H9 (cell line): ENCODE results near the gene SMIM14. TPM values are rescaled to one million over a fixed set of nuclear protein-coding genes. Genes with fewer than 3 reads are reported as not detected.

ENCODE experiments used
- DNase-seq: peaks from one replicate; pipeline ENCODE4 v3.0.0-alpha.2; 2017
- H2AFZ ChIP-seq: one replicate; pipeline ENCODE4 v1.6.1; 2013; ENCODE audit warnings: mild to moderate bottlenecking, low read length, control low read depth, moderate library complexity
- H2AK5ac ChIP-seq: 2 replicates; pipeline ENCODE4 v1.6.1; 2013; ENCODE audit warnings: low read length, control low read depth, mixed read lengths; ENCODE audit not compliant: insufficient read length
- H2BK120ac ChIP-seq: one replicate; pipeline ENCODE4 v1.6.1; 2013; ENCODE audit warnings: low read depth, mild to moderate bottlenecking, low read length, control low read depth, inconsistent platforms; ENCODE audit not compliant: poor library complexity, severe bottlenecking
- H2BK12ac ChIP-seq: 2 replicates; pipeline ENCODE4 v1.6.1; 2013; ENCODE audit warnings: low read length, control low read depth, mixed read lengths, low read depth; ENCODE audit not compliant: insufficient read length
- H2BK15ac ChIP-seq: 2 replicates; pipeline ENCODE4 v1.6.1; 2013; ENCODE audit warnings: low read depth, low read length, control low read depth
- H2BK20ac ChIP-seq: one replicate; pipeline ENCODE4 v1.6.1; 2013; ENCODE audit warnings: low read depth, mild to moderate bottlenecking, low read length, control low read depth, inconsistent platforms; ENCODE audit not compliant: poor library complexity, severe bottlenecking
- H2BK5ac ChIP-seq: 2 replicates; pipeline ENCODE4 v1.6.1; 2013; ENCODE audit warnings: low read length, control low read depth, mixed read lengths; ENCODE audit not compliant: insufficient read length
- H3K14ac ChIP-seq: 2 replicates; pipeline ENCODE4 v1.6.1; 2013; ENCODE audit warnings: low read length, control low read depth; ENCODE audit not compliant: insufficient read depth
- H3K18ac ChIP-seq: 2 replicates; pipeline ENCODE4 v1.6.1; 2013; ENCODE audit warnings: low read depth, mild to moderate bottlenecking, mixed read lengths, low read length, control low read depth; ENCODE audit not compliant: insufficient read length
- H3K23ac ChIP-seq: 2 replicates; pipeline ENCODE4 v1.6.1; 2013; ENCODE audit warnings: low read length, control low read depth, mixed read lengths, low read depth; ENCODE audit not compliant: insufficient read length
- H3K23me2 ChIP-seq: 2 replicates; pipeline ENCODE4 v1.6.1; 2013; ENCODE audit warnings: low read depth, mild to moderate bottlenecking, mixed read lengths, low read length, control low read depth; ENCODE audit not compliant: insufficient read length, poor library complexity, severe bottlenecking
- H3K27ac ChIP-seq: 2 replicates; pipeline ENCODE4 v1.5.1; 2013; ENCODE audit warnings: low read length, control low read depth, mixed read lengths, low read depth; ENCODE audit not compliant: insufficient read length
- H3K27me3 ChIP-seq: 2 replicates; pipeline ENCODE4 v1.6.1; 2013; ENCODE audit warnings: low read length, control low read depth, inconsistent platforms; ENCODE audit not compliant: insufficient read depth
- H3K4ac ChIP-seq: 2 replicates; pipeline ENCODE4 v1.6.1; 2013; ENCODE audit warnings: low read depth, mild to moderate bottlenecking, control low read depth, inconsistent platforms, low read length, moderate library complexity
- H3K4me1 ChIP-seq: 2 replicates; pipeline ENCODE4 v1.6.1; 2013; ENCODE audit warnings: low read length, control low read depth, inconsistent platforms; ENCODE audit not compliant: insufficient read depth
- H3K4me2 ChIP-seq: 2 replicates; pipeline ENCODE4 v1.6.1; 2013; ENCODE audit warnings: low read length, control low read depth, mixed read lengths; ENCODE audit not compliant: insufficient read length, insufficient read depth
- H3K56ac ChIP-seq: 2 replicates; pipeline ENCODE4 v1.6.1; 2013; ENCODE audit warnings: low read depth, mild to moderate bottlenecking, mixed read lengths, low read length, control low read depth; ENCODE audit not compliant: insufficient read length
- H3K79me1 ChIP-seq: 2 replicates; pipeline ENCODE4 v1.6.1; 2013; ENCODE audit warnings: low read depth, mild to moderate bottlenecking, moderate library complexity, low read length, control low read depth, inconsistent platforms; ENCODE audit not compliant: insufficient read depth, poor library complexity, severe bottlenecking
- H3K79me2 ChIP-seq: 2 replicates; pipeline ENCODE4 v1.6.1; 2013; ENCODE audit warnings: low read length, control low read depth, inconsistent platforms; ENCODE audit not compliant: insufficient read depth
- H3K9ac ChIP-seq: 2 replicates; pipeline ENCODE4 v1.6.1; 2013; ENCODE audit warnings: low read length, control low read depth, mixed read lengths; ENCODE audit not compliant: insufficient read length; ENCODE audit errors: extremely low read depth
- H3K9me3 ChIP-seq: one replicate; pipeline ENCODE4 v1.6.1; 2013; ENCODE audit warnings: low read depth, low read length, inconsistent platforms; ENCODE audit not compliant: control insufficient read depth
- H3T11ph ChIP-seq: one replicate; pipeline ENCODE4 v1.6.1; 2013; ENCODE audit warnings: mild to moderate bottlenecking, low read length, control low read depth, inconsistent platforms
- H4K20me1 ChIP-seq: one replicate; pipeline ENCODE4 v1.6.1; 2013; ENCODE audit not compliant: control insufficient read depth, insufficient read length, insufficient read depth
- H4K5ac ChIP-seq: 2 replicates; pipeline ENCODE4 v1.6.1; 2013; ENCODE audit warnings: low read depth, mild to moderate bottlenecking, mixed read lengths, low read length, control low read depth; ENCODE audit not compliant: insufficient read length
- H4K8ac ChIP-seq: replicated peaks from 2 replicates; pipeline ENCODE4 v1.6.1; 2013; ENCODE audit warnings: low read length, control low read depth, mixed read lengths, low read depth; ENCODE audit not compliant: insufficient read length
- H4K91ac ChIP-seq: 2 replicates; pipeline ENCODE4 v1.6.1; 2013; ENCODE audit warnings: low read depth, mild to moderate bottlenecking, moderate library complexity, mixed read lengths, low read length, control low read depth; ENCODE audit not compliant: insufficient read length
- H3K27ac Mint-ChIP-seq, 3 experiments: 2 replicates in 2 of 3; 3 replicates in 1 of 3; pipeline ENCODE4 v1.8.0; 2020 to 2021; ENCODE audit warnings: mixed read lengths in 3 of 3, mild to moderate bottlenecking in 1 of 3, moderate library complexity in 1 of 3
- H3K27me3 Mint-ChIP-seq: 2 replicates; pipeline ENCODE4 v1.8.0; 2021; ENCODE audit warnings: low read depth, mild to moderate bottlenecking, moderate library complexity, mixed read lengths
- H3K36me3 Mint-ChIP-seq, 3 experiments: 2 replicates in 2 of 3; 3 replicates in 1 of 3; pipeline ENCODE4 v1.8.0; 2020 to 2021; ENCODE audit warnings: low read depth in 3 of 3, mixed read lengths in 3 of 3; ENCODE audit not compliant: insufficient read depth in 1 of 3
- H3K4me1 Mint-ChIP-seq, 2 experiments: 2 replicates each; pipeline ENCODE4 v1.8.0; 2020; ENCODE audit warnings: mixed read lengths in 2 of 2
- H3K4me3 Mint-ChIP-seq, 2 experiments: 2 replicates in 1 of 2; 3 replicates in 1 of 2; pipeline ENCODE4 v1.8.0; 2020 to 2021; ENCODE audit warnings: mild to moderate bottlenecking in 2 of 2, mixed read lengths in 2 of 2, moderate library complexity in 1 of 2
- H3K9me3 Mint-ChIP-seq, 2 experiments: 2 replicates in 1 of 2; 3 replicates in 1 of 2; pipeline ENCODE4 v1.8.0; 2020; ENCODE audit warnings: mild to moderate bottlenecking in 2 of 2, mixed read lengths in 2 of 2, moderate library complexity in 1 of 2
- total RNA-seq: library from RNA; stranded (reverse); gene quantifications from 2 replicates; pipeline ENCODE4 v1.2.1, GENCODE V29; 2021
- TF ChIP-seq, protein P1 (sequence below): fragments of 200-600 bp; sonication (generic); conservative IDR thresholded peaks from 3 replicates; pipeline ENCODE4 v1.8.0; 2021; ENCODE audit warnings: antibody characterized with exemption, mild to moderate bottlenecking

The SMIM14 gene
- total RNA-seq, 1 experiment from 2014 or later, result 19.4 TPM

DNA sequence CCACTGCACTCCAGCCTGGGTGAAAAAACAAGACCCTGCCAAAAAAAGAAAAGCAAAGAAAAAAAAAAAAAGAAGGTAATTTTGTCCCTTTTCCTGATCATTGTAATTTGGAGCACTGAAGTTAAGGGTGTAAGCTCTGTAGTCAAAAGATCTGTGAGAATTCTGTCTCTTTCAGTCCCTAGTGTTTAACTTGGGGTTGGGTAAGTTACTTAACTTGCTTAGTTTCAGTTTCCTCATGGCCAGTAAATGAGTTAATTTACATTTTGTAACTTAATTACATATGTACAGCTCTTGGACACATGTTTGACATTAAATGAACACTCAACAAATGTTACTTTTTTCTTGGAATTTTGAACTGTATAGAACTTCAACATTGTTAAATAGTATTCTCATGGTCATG, 48.3 kb upstream of the SMIM14 start:
- no peak overlapping the region for H2BK20ac ChIP-seq
- no peaks in the 10 kb centered on the region; a peak in 1 of 5 replicates for H3K9me3 Mint-ChIP-seq
- H3K14ac ChIP-seq, result no peak overlapping the region
- DNase-seq, result no peak
- no peak overlapping the region for H2BK12ac ChIP-seq
- no peak overlapping the region for H2AK5ac ChIP-seq
- H3K36me3 Mint-ChIP-seq, result no peaks in the 10 kb centered on the region
- no peaks in the 10 kb centered on the region for H4K20me1 ChIP-seq
- H3K4ac ChIP-seq, result no peak overlapping the region
- H2BK120ac ChIP-seq, result no peak overlapping the region
- H3K18ac ChIP-seq, result no peak overlapping the region
- TF ChIP-seq, protein P1, sequence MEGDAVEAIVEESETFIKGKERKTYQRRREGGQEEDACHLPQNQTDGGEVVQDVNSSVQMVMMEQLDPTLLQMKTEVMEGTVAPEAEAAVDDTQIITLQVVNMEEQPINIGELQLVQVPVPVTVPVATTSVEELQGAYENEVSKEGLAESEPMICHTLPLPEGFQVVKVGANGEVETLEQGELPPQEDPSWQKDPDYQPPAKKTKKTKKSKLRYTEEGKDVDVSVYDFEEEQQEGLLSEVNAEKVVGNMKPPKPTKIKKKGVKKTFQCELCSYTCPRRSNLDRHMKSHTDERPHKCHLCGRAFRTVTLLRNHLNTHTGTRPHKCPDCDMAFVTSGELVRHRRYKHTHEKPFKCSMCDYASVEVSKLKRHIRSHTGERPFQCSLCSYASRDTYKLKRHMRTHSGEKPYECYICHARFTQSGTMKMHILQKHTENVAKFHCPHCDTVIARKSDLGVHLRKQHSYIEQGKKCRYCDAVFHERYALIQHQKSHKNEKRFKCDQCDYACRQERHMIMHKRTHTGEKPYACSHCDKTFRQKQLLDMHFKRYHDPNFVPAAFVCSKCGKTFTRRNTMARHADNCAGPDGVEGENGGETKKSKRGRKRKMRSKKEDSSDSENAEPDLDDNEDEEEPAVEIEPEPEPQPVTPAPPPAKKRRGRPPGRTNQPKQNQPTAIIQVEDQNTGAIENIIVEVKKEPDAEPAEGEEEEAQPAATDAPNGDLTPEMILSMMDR, result no peak
- H4K91ac ChIP-seq, result no peak overlapping the region
- H3K4me1 Mint-ChIP-seq, result no peaks in the 10 kb centered on the region
- H3K27ac ChIP-seq, result no peak overlapping the region
- H2BK15ac ChIP-seq, result no peak overlapping the region
- no peaks in the 10 kb centered on the region; the same call in 1 of the 2 replicates for H3K27me3 Mint-ChIP-seq
- H3K27me3 ChIP-seq, result no peaks in the 10 kb centered on the region
- no peaks in the 10 kb centered on the region for H3K9me3 ChIP-seq
- H4K5ac ChIP-seq, result no peak overlapping the region
- no peaks in the 10 kb centered on the region for H3K79me1 ChIP-seq
- no peak overlapping the region for H2BK5ac ChIP-seq
- H3K9ac ChIP-seq, result no peak overlapping the region
- no peaks in the 10 kb centered on the region for H3K4me1 ChIP-seq
- H4K8ac ChIP-seq, result no peak overlapping the region
- no peak overlapping the region for H3K56ac ChIP-seq
- no peak overlapping the region for H3K23ac ChIP-seq
- H3K4me2 ChIP-seq, result no peak overlapping the region
- H3K27ac Mint-ChIP-seq, result no peak overlapping the region
- H3K4me3 Mint-ChIP-seq, result no peak overlapping the region
- no peaks in the 10 kb centered on the region for H3K23me2 ChIP-seq
- H3K79me2 ChIP-seq, result no peaks in the 10 kb centered on the region
- no peak overlapping the region for H3T11ph ChIP-seq
- H2AFZ ChIP-seq, result no peak overlapping the region
